CD4-positive, CD25-positive, alpha-beta regulatory T cell (primary cell): ENCODE results near the gene TBCC. TPM values are rescaled to one million over a fixed set of nuclear protein-coding genes. Genes with fewer than 3 reads are reported as not detected.
"Not testable (repeated sequence)": the region's sequence is repeated elsewhere in the genome, so short reads cannot be mapped to it uniquely, and the experiment has no call there.

Experiments used
- ATAC-seq, 2 donors: fragments of 150-1000 bp; cut with Tn5 transposase; one replicate each; pipeline ENCODE4 v1.10.0; 2021; ENCODE audit warnings: low read depth in 2 of 2, moderate number of reproducible peaks in 2 of 2, moderate library complexity in 1 of 2
- DNase-seq, 3 donors: peaks; one replicate each; pipeline versions ENCODE4 v3.0.0 to v3.0.0-alpha.2; 2012 to 2022; ENCODE audit warnings: mixed read lengths in 1 of 3
- H3K27ac ChIP-seq: one replicate; pipeline ENCODE4 v1.7.0; 2013; ENCODE audit warnings: mild to moderate bottlenecking, low read length; ENCODE audit not compliant: insufficient read depth, poor library complexity, severe bottlenecking
- H3K27me3 ChIP-seq: one replicate; pipeline ENCODE4 v1.7.0; 2013; ENCODE audit warnings: low read length; ENCODE audit not compliant: control insufficient read depth, insufficient read depth
- H3K36me3 ChIP-seq: one replicate; pipeline ENCODE4 v1.7.0; 2013; ENCODE audit warnings: mild to moderate bottlenecking, low read length, moderate library complexity; ENCODE audit not compliant: control insufficient read depth, insufficient read depth
- H3K4me1 ChIP-seq: 2 replicates; pipeline ENCODE4 v1.7.0; 2013; ENCODE audit warnings: mild to moderate bottlenecking, low read length; ENCODE audit not compliant: insufficient read depth, control insufficient read depth, poor library complexity, severe bottlenecking
- H3K4me3 ChIP-seq: one replicate; pipeline ENCODE4 v1.7.0; 2013; ENCODE audit warnings: low read depth, mild to moderate bottlenecking, low read length, moderate library complexity
- H3K9me3 ChIP-seq, 2 experiments: 1 replicate in 1 of 2; 2 replicates in 1 of 2; pipeline ENCODE4 v1.7.0; 2013; ENCODE audit warnings: low read length in 2 of 2, mild to moderate bottlenecking in 1 of 2, moderate library complexity in 1 of 2; ENCODE audit not compliant: control insufficient read depth in 2 of 2
- H3K27ac Mint-ChIP-seq, 3 donors: one replicate each; pipeline ENCODE4 v1.8.0; 2020 to 2022; ENCODE audit warnings: mild to moderate bottlenecking in 3 of 3, mixed read lengths in 3 of 3, moderate library complexity in 2 of 3
- H3K27me3 Mint-ChIP-seq: one replicate; pipeline ENCODE4 v1.8.0; 2022; ENCODE audit warnings: mild to moderate bottlenecking, mixed read lengths
- H3K36me3 Mint-ChIP-seq: one replicate; pipeline ENCODE4 v1.8.0; 2020; ENCODE audit warnings: mixed read lengths
- H3K4me1 Mint-ChIP-seq, 4 donors: one replicate each; pipeline ENCODE4 v1.8.0; 2020 to 2022; ENCODE audit warnings: mixed read lengths in 4 of 4, mild to moderate bottlenecking in 1 of 4
- H3K4me3 Mint-ChIP-seq, 4 donors: one replicate each; pipeline ENCODE4 v1.8.0; 2020 to 2022; ENCODE audit warnings: mild to moderate bottlenecking in 4 of 4, mixed read lengths in 4 of 4, moderate library complexity in 3 of 4
- H3K9me3 Mint-ChIP-seq, 7 donors: one replicate each; pipeline ENCODE4 v1.8.0; 2020 to 2022; ENCODE audit warnings: mixed read lengths in 7 of 7, mild to moderate bottlenecking in 3 of 7, moderate library complexity in 2 of 7
- polyA plus RNA-seq, 4 donors: library from polyadenylated mRNA; unstranded; fragments of 300-500 nt; fragmentation: Illumina TruSeq; gene quantifications; one replicate each; pipeline ENCODE4 v1.2.3, GENCODE V29; 2021
- total RNA-seq: library from RNA; stranded (reverse); gene quantifications from one replicate; pipeline ENCODE4 v1.2.3, GENCODE V29; 2022

The TBCC gene
- total and polyA plus RNA-seq, 5 donors from 2014 or later: 89.2 to 136 (median 133) TPM

DNA sequence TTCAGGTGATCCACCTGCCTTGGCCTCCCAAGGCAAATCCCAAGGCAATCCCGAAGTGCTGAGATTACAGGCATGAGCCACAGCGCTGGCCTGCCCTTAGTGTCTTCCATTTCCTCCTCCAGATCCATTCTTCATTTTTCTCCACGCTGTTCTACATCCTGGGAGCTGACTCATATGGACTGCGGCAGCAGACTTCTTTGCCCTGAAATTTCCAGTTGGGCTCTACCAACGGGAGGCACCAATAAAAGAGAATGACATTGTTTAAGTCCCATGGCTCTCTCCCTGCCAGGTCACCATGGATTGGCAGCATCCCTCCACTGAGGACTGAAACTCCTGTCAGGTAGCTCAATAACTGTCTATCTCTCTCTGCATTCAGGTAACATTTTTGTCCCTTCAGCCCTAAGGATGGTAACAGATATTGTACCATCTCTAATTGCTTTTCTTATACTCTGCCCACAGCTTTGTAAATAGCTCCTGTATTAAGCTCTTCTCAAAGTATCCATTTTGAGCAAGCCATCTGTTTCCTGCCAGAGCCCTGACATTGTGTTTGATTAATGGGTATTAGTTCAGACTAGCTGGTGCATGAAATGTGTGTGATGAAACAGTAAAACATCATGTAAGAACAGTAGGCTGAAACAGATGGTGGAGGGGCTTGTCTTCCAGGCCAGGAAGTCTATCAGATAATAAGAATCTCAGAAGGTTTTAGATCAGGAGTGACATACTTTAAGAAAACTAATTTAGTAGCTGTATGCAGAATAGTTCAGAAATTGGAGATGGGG, 3.6 kb downstream of the TBCC start:
- Mint-ChIP-seq H3K9me3 (peaks cover 0 to 13% (median 1%) of the 10 kb centered on the region in 7 donors), H3K4me3 (peak overlapping the region; percentile 26 to 86 (median 59)), H3K27me3 (peaks cover 17% of the 10 kb centered on the region), H3K36me3 (peaks cover 7% of the 10 kb centered on the region), H3K27ac (peak overlapping the region in 1 of 3 donors; percentile 88), H3K4me1 (peaks cover 4 to 17% (median 7%) of the 10 kb centered on the region in 4 donors)
- Histone ChIP-seq H3K27ac (no peak overlapping the region), H3K4me3 (no peak overlapping the region), H3K4me1 (peaks cover 20% of the 10 kb centered on the region), H3K9me3 (no peaks in the 10 kb centered on the region), H3K36me3 (no peaks in the 10 kb centered on the region), H3K27me3 (no peaks in the 10 kb centered on the region)
- ATAC-seq (no peak), DNase-seq (no peak)

DNA sequence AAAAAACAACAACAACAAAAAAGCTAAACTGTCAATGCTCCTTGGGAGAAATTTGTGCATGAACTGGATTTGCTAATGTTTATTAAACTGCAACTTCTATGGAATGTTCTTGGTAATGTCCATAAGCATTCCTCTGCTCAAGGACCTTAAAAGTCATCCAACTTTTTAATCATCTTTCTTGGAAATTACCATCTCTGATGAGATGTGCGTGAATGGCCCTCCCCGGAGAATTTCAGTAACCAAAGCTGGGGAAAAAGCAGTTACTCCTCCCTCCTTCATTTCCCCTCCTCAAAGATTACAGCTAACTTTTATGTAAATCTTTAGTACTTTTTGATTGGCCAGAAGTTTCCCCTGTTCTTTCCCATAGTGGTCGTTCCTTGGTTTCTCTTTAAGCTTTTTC, 5.2 kb downstream of the TBCC start:
- DNase-seq (no peak), ATAC-seq (no peak)
- H3K9me3 ChIP-seq: no peaks in the 10 kb centered on the region
- peaks cover 15% of the 10 kb centered on the region for H3K4me1 ChIP-seq
- H3K36me3 ChIP-seq: no peaks in the 10 kb centered on the region
- Mint-ChIP-seq H3K9me3 (peaks cover 0 to 11% (median 0%) of the 10 kb centered on the region in 7 donors), H3K27ac (no peak overlapping the region), H3K4me3 (peak overlapping the region in 2 of 4 donors; percentile 40 to 55), H3K4me1 (peaks cover 1 to 13% (median 3%) of the 10 kb centered on the region in 4 donors), H3K36me3 (peaks cover 4% of the 10 kb centered on the region), H3K27me3 (peaks cover 14% of the 10 kb centered on the region)
- H3K27me3 ChIP-seq: no peaks in the 10 kb centered on the region
- no peak overlapping the region for H3K27ac ChIP-seq
- no peak overlapping the region for H3K4me3 ChIP-seq

DNA sequence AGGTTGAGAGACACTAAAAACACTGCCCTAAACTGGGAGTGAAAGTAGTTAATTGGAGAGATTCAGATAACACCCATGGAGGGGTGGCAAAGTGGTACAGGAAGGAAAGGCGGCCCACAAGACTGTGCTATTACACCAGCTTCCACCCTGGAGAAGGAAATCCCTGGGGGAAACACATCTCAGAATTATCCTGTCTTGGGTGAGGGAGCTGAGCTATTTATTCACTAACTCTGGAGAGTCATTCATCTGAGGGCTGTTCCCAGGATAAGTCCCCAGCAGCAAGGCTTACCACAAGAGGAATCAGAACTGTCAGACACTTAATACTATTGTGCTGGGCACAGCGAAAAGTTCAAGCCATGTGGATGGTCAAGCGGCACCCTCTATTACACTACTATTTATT, 9.9 kb downstream of the TBCC start:
- no peaks in the 10 kb centered on the region for H3K36me3 Mint-ChIP-seq
- DNase-seq: no peak

DNA sequence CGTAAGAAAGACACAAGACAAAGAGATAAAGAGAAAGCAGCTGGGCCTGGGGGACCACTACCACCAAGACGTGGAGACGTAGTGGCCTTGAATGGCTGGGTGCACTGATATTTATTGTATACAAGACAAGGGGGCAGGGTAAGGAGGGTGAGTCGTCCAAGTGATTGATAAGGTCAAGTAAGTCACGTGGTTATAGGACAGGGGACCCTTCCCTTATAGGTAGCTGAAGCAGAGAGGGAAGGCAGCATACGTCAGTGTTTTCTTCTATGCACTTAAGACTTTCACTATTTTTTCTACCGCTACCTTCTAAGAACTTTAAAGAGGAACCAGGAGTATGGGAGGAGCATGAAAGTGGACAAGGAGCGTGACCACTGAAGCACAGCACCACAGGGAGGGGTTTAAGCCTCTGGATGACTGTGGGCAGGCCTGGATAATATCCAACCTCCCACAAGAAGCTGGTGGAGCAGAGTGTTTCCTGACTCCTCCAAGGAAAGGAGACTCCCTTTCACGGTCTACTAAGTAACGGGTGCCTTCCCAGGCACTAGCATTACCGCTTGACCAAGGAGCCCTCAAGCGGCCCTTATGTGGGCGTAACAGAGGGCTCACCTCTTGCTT, 11.9 kb downstream of the TBCC start:
- ATAC-seq, H3K4me3 Mint-ChIP-seq, H3K4me1 Mint-ChIP-seq, H3K36me3 ChIP-seq, H3K27ac ChIP-seq, H3K9me3 Mint-ChIP-seq, H3K36me3 Mint-ChIP-seq, H3K4me1 ChIP-seq, DNase-seq, H3K27me3 ChIP-seq, H3K4me3 ChIP-seq, H3K9me3 ChIP-seq: not testable (repeated sequence)
- peaks cover 16% of the 10 kb centered on the region for H3K27me3 Mint-ChIP-seq
- peak overlapping the region in 1 of 3 donors; percentile 25 for H3K27ac Mint-ChIP-seq

More for the DNA sequence above, 9.9 kb downstream of the TBCC start:
- no peak overlapping the region for H3K4me3 Mint-ChIP-seq
- Histone ChIP-seq H3K4me1 (no peaks in the 10 kb centered on the region), H3K36me3 (no peaks in the 10 kb centered on the region), H3K4me3 (no peak overlapping the region), H3K9me3 (no peaks in the 10 kb centered on the region), H3K27me3 (no peaks in the 10 kb centered on the region), H3K27ac (no peak overlapping the region)
- no peaks in the 10 kb centered on the region for H3K4me1 Mint-ChIP-seq
- no peak for ATAC-seq
- peaks cover 0 to 3% (median 0%) of the 10 kb centered on the region in 7 donors for H3K9me3 Mint-ChIP-seq
- H3K27ac Mint-ChIP-seq: no peak overlapping the region
- H3K27me3 Mint-ChIP-seq: peaks cover 16% of the 10 kb centered on the region

DNA sequence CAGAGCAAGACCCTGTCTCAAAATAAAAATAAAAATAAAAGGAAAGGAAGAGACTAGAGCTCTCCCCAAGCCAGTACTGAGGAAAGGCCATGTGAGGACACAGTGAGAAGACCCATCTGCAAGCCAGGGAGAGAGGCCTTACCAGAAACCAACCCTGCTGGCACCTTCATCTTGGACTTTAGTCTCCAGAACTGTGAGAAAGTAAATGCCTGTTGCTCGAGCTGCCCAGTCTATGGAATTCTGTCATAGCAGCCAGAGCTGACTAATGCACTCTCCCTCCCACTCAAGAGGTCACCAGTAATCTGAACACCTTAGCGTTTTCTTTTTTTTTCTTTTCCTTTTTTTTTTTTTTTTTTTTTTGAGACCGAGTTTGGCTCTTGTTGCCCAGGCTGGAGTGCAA, 16.2 kb downstream of the TBCC start:
- H3K9me3 ChIP-seq: no peaks in the 10 kb centered on the region
- no peak overlapping the region for H3K4me3 ChIP-seq
- peaks cover 9 to 20% (median 12%) of the 10 kb centered on the region in 4 donors for H3K4me1 Mint-ChIP-seq
- DNase-seq: no peak
- H3K4me1 ChIP-seq: peaks cover 18% of the 10 kb centered on the region
- no peaks in the 10 kb centered on the region for H3K9me3 Mint-ChIP-seq
- H3K36me3 Mint-ChIP-seq: no peaks in the 10 kb centered on the region
- no peaks in the 10 kb centered on the region for H3K27me3 Mint-ChIP-seq
- no peaks in the 10 kb centered on the region for H3K27me3 ChIP-seq
- H3K4me3 Mint-ChIP-seq: no peak overlapping the region
- no peak overlapping the region for H3K27ac Mint-ChIP-seq
- ATAC-seq: no peak
- no peaks in the 10 kb centered on the region for H3K36me3 ChIP-seq
- no peak overlapping the region for H3K27ac ChIP-seq

DNA sequence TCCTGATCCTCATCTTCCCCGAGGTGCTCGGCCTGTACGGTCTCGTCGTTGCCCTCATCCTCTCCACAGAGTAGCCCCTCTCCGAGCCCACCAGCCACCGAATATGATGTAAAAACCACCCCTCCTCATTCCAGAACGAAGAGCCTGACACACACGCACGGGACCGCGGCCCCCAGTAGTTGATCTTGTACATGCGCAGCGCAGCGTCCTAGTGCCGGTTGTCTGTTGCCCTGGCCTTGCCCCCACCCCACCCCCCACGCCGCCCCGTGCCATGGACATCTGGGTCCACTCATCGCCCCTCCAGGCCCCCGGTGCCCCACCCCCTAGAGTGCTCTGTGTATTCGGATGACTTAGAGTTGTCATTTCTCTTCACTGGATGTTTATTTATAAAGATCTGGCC, 18.3 kb downstream of the TBCC start:
- Histone ChIP-seq H3K9me3 (no peaks in the 10 kb centered on the region), H3K4me1 (peaks cover 18% of the 10 kb centered on the region), H3K27me3 (no peaks in the 10 kb centered on the region), H3K36me3 (no peaks in the 10 kb centered on the region), H3K4me3 (no peak overlapping the region), H3K27ac (no peak overlapping the region)
- Mint-ChIP-seq H3K4me1 (peaks cover 9 to 20% (median 12%) of the 10 kb centered on the region in 4 donors), H3K27me3 (no peaks in the 10 kb centered on the region), H3K27ac (peak overlapping the region in 2 of 3 donors; percentile 97 to 99), H3K4me3 (peak overlapping the region in 3 of 4 donors; percentile 68 to 94 (median 93)), H3K9me3 (no peaks in the 10 kb centered on the region), H3K36me3 (no peaks in the 10 kb centered on the region)
- DNase-seq (no peak), ATAC-seq (no peak)

DNA sequence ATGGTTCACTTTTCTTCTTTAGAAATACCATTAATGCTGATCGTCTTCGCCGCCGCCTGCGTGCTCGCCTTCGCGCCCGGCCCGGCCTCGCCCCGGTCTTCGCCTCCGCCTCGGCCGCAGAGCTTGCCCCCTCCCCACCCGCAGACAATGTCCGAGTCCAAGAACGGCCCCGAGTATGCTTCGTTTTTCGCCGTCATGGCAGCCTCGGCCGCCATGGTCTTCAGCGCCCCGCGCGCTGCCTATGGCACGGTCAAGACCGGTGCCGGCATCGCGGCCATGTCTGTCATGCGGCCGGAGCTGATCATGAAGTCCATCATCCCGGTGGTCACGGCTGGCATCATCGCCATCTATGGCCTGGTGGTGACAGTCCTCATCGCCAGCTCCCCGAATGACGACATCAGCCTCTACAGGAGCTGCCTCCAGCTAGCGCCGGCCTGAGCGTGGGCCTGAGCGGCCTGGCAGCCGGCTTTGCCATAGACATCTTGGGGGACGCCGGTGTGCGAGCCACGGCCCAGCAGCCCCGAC, 18.8 kb downstream of the TBCC start:
- Histone ChIP-seq H3K9me3 (no peaks in the 10 kb centered on the region), H3K36me3 (no peaks in the 10 kb centered on the region), H3K4me1 (peaks cover 18% of the 10 kb centered on the region), H3K4me3 (peak overlapping the region; percentile 96), H3K27me3 (no peaks in the 10 kb centered on the region), H3K27ac (peak overlapping the region; percentile 85)
- H3K27ac Mint-ChIP-seq: peak overlapping the region; percentile 95 to 99 (median 97)
- DNase-seq: no peak
- H3K4me3 Mint-ChIP-seq: peak overlapping the region; percentile 51 to 94 (median 86)
- H3K27me3 Mint-ChIP-seq: no peaks in the 10 kb centered on the region
- H3K9me3 Mint-ChIP-seq: no peaks in the 10 kb centered on the region
- no peaks in the 10 kb centered on the region for H3K36me3 Mint-ChIP-seq
- ATAC-seq: no peak
- peaks cover 9 to 20% (median 12%) of the 10 kb centered on the region in 4 donors for H3K4me1 Mint-ChIP-seq
